B cell (primary cell): ENCODE data around the gene C19orf18. TPM values are rescaled to one million over a fixed set of nuclear protein-coding genes. Genes with fewer than 3 reads are reported as not detected.

Experiments
- ATAC-seq: fragments of 200-7000 bp; cut with Tn5 transposase; one replicate; pipeline ENCODE4 v1.10.0; 2021; ENCODE audit warnings: low read depth, mild to moderate bottlenecking, moderate number of reproducible peaks, moderate library complexity
- CTCF ChIA-PET: fragments of 350-600 bp; sonication (Branson Sonifier 250); formaldehyde crosslinking; loops from one replicate; lab custom pipeline; 2021; ENCODE audit warnings: antibody characterized with exemption, inconsistent platforms; lab: Charles Lee
- POLR2A ChIA-PET: fragments of 350-600 bp; sonication (Branson Sonifier 250); formaldehyde crosslinking; loops from one replicate; lab custom pipeline; 2021; ENCODE audit warnings: antibody characterized with exemption; lab: Charles Lee
- DNase-seq: peaks from one replicate; pipeline ENCODE4 v3.0.0; 2013
- H2AFZ ChIP-seq: 2 replicates; pipeline ENCODE4 v1.6.1; 2012; ENCODE audit warnings: mild to moderate bottlenecking, low read depth, low read length; ENCODE audit not compliant: insufficient read depth, poor library complexity, severe bottlenecking
- H3K27ac ChIP-seq, 2 donors: 1 replicate in 1 of 2; 2 replicates in 1 of 2; pipeline ENCODE4 v1.5.1; 2012 to 2013; ENCODE audit warnings: low read length in 2 of 2, mild to moderate bottlenecking in 2 of 2, moderate library complexity in 1 of 2
- H3K27me3 ChIP-seq, 4 experiments: fragments of 200-600 bp in 1 of 4; sonication (generic) in 1 of 4; replicated peaks in 1 of 4; 1 replicate in 2 of 4; 2 replicates in 2 of 4; pipeline versions ENCODE4 v1.6.1 to v1.7.0; 2013 to 2016; ENCODE audit warnings: low read length in 3 of 4, mild to moderate bottlenecking in 2 of 4, mixed read lengths in 1 of 4, moderate library complexity in 1 of 4; ENCODE audit not compliant: insufficient read depth in 4 of 4, control insufficient read depth in 3 of 4; ENCODE audit errors: control extremely low read depth in 1 of 4
- H3K36me3 ChIP-seq, 2 experiments: replicated peaks in 1 of 2; 1 replicate in 1 of 2; 2 replicates in 1 of 2; pipeline versions ENCODE4 v1.6.1 to v1.7.1; 2013; ENCODE audit warnings: low read length in 1 of 2; ENCODE audit not compliant: insufficient read depth in 2 of 2, control insufficient read depth in 1 of 2; ENCODE audit errors: control extremely low read depth in 1 of 2, extremely low read depth in 1 of 2
- H3K4me1 ChIP-seq, 2 donors: fragments of 200-600 bp in 1 of 2; sonication (generic) in 1 of 2; 1 replicate in 1 of 2; 2 replicates in 1 of 2; pipeline versions ENCODE4 v1.5.1 to v1.6.1; 2013 to 2017; ENCODE audit warnings: low read length in 2 of 2; ENCODE audit not compliant: control insufficient read depth in 2 of 2, insufficient read depth in 2 of 2
- H3K4me2 ChIP-seq: replicated peaks from 2 replicates; pipeline ENCODE3; 2012; ENCODE audit warnings: mild to moderate bottlenecking, low read depth, low read length; ENCODE audit not compliant: poor library complexity, severe bottlenecking
- H3K4me3 ChIP-seq, 5 experiments: fragments of 200-600 bp in 1 of 5; sonication (generic) in 1 of 5; 1 replicate in 3 of 5; 2 replicates in 2 of 5; pipeline versions ENCODE4 v1.5.1 to v1.7.0; 2011 to 2016; ENCODE audit warnings: low read length in 4 of 5, mild to moderate bottlenecking in 4 of 5, low read depth in 2 of 5, control low read depth in 1 of 5, moderate library complexity in 1 of 5; ENCODE audit not compliant: insufficient read depth in 1 of 5; ENCODE audit errors: control extremely low read depth in 1 of 5, extremely low read depth in 1 of 5
- H3K79me2 ChIP-seq: fragments of 200-600 bp; sonication (generic); one replicate; pipeline ENCODE4 v1.6.0; 2016; ENCODE audit warnings: low read length; ENCODE audit not compliant: control insufficient read depth, insufficient read depth
- H3K9ac ChIP-seq: fragments of 200-600 bp; sonication (generic); 2 replicates; pipeline ENCODE4 v1.6.1; 2017; ENCODE audit warnings: mild to moderate bottlenecking, low read length, moderate library complexity
- H3K9me3 ChIP-seq, 3 donors: one replicate each; pipeline versions ENCODE4 v1.6.1 to v1.7.1; 2013; ENCODE audit warnings: low read length in 2 of 3; ENCODE audit not compliant: control insufficient read depth in 2 of 3, insufficient read depth in 1 of 3; ENCODE audit errors: control extremely low read depth in 1 of 3
- H4K20me1 ChIP-seq: 2 replicates; pipeline ENCODE4 v1.6.0; 2012; ENCODE audit warnings: mild to moderate bottlenecking, low read length; ENCODE audit not compliant: insufficient read depth, control insufficient read depth, poor library complexity, severe bottlenecking
- H3K27ac Mint-ChIP-seq: one replicate; pipeline ENCODE4 v1.8.0; 2021; ENCODE audit warnings: mixed read lengths
- H3K27me3 Mint-ChIP-seq: one replicate; pipeline ENCODE4 v1.8.0; 2021; ENCODE audit warnings: mixed read lengths
- H3K4me1 Mint-ChIP-seq: one replicate; pipeline ENCODE4 v1.8.0; 2021; ENCODE audit warnings: mixed read lengths
- H3K4me3 Mint-ChIP-seq: one replicate; pipeline ENCODE4 v1.8.0; 2021; ENCODE audit warnings: mixed read lengths
- H3K9me3 Mint-ChIP-seq: one replicate; pipeline ENCODE4 v1.8.0; 2022; ENCODE audit warnings: mixed read lengths; ENCODE audit not compliant: insufficient read depth
- CTCF ChIP-seq: fragments of 200-600 bp; IDR thresholded peaks from one replicate; pipeline ENCODE4 v1.8.0; 2022; ENCODE audit warnings: antibody characterized with exemption, mild to moderate bottlenecking
- EZH2 ChIP-seq: IDR thresholded peaks from 2 replicates; pipeline ENCODE4 v1.6.1; 2012; ENCODE audit warnings: borderline replicate concordance, low read depth, mild to moderate bottlenecking, moderate library complexity, low read length; ENCODE audit not compliant: insufficient read depth, poor library complexity, severe bottlenecking
- WGBS: methylation state at CpG from one replicate; pipeline ENCODE4 v1.1.5; 2013; ENCODE audit warnings: missing lambda C conversion rate; ENCODE audit not compliant: insufficient coverage; 5-methylcytosine and 5-hydroxymethylcytosine counted together
- intact Hi-C: fragments of 100-400 bp; cut with micrococcal nuclease; formaldehyde crosslinking; loops from one replicate; pipeline ENCODE4 v1.10.0; 2022
- polyA plus RNA-seq: library from polyadenylated mRNA; depleted of rRNA; stranded (reverse); fragments of >200 nt; gene quantifications from 2 replicates; pipeline ENCODE4 v1.2.3, GENCODE V29; 2012
- total RNA-seq, 2 donors: library from RNA; stranded (reverse); fragments of 120-200 nt in 1 of 2; gene quantifications; 1 replicate in 1 of 2; 2 replicates in 1 of 2; pipeline versions ENCODE4 v1.2.3 to v1.2.4, GENCODE V29; 2013 to 2022

Gene C19orf18
- total and polyA plus RNA-seq, 2 donors (not counting 1 experiment from before 2014, with no cell fraction given) = 1.7 TPM; not detected in 1

GRCh38 chr19:58000677-58001076 lies 26.3 kb upstream of the C19orf18 start:
- H3K27ac Mint-ChIP-seq = peak overlapping the region; percentile 20
- ChIA-PET CTCF (interaction anchor here (0.6 kb wide), 1 partner anchor 9 kb away, joined by 3 read pairs; no protein-coding TSS in a partner anchor), POLR2A (interaction anchor here (0.6 to 0.7 kb wide), 2 partner anchors 157 to 273 kb away, joined by 3 read pairs; partner anchors contain the start of gene ZNF671)
- H3K4me2 ChIP-seq = no peak overlapping the region
- no peaks in the 10 kb centered on the region for H3K27me3 Mint-ChIP-seq
- no peaks in the 10 kb centered on the region for H4K20me1 ChIP-seq
- peaks cover 6% of the 10 kb centered on the region for H3K9me3 Mint-ChIP-seq
- no peak for ATAC-seq
- no peak overlapping the region for H3K4me3 ChIP-seq
- WGBS = 100% methylated on average over 3 of the region's 4 CpGs
- no peak overlapping the region for H2AFZ ChIP-seq
- H3K4me1 Mint-ChIP-seq = peaks cover 35% of the 10 kb centered on the region
- DNase-seq = no peak
- H3K79me2 ChIP-seq = peaks cover 41% of the 10 kb centered on the region
- no peaks in the 10 kb centered on the region for H3K27me3 ChIP-seq
- H3K4me1 ChIP-seq = peaks cover 22 to 27% of the 10 kb centered on the region in 2 donors
- peaks cover 14 to 36% of the 10 kb centered on the region in 2 experiments for H3K36me3 ChIP-seq
- H3K27ac ChIP-seq = no peak overlapping the region
- peaks cover 3 to 40% (median 21%) of the 10 kb centered on the region in 3 donors for H3K9me3 ChIP-seq
- H3K4me3 Mint-ChIP-seq = peak overlapping the region; percentile 91
- no peak for TF ChIP-seq CTCF
- TF ChIP-seq EZH2 = no peak
- H3K9ac ChIP-seq = no peak overlapping the region
- intact Hi-C loops = loop anchor here (5.0 to 10.0 kb wide), 2 partner anchors 152 to 616 kb away; partner anchors contain the start of genes ZNF329 and ZNF548

GRCh38 chr19:57992841-57993240 lies 18.5 kb upstream of the C19orf18 start:
- Mint-ChIP-seq H3K4me3 (no peak overlapping the region), H3K27me3 (no peaks in the 10 kb centered on the region), H3K27ac (no peak overlapping the region), H3K9me3 (peaks cover 22% of the 10 kb centered on the region), H3K4me1 (no peaks in the 10 kb centered on the region)
- no peak overlapping the region for H2AFZ ChIP-seq
- no peak overlapping the region for H3K27ac ChIP-seq
- no peak for TF ChIP-seq CTCF
- TF ChIP-seq EZH2 = no peak
- H3K4me3 ChIP-seq = no peak overlapping the region
- DNase-seq = no peak
- H3K4me1 ChIP-seq = no peaks in the 10 kb centered on the region
- no peak overlapping the region for H3K9ac ChIP-seq
- peaks cover 3% of the 10 kb centered on the region for H3K79me2 ChIP-seq
- no peaks in the 10 kb centered on the region for H3K27me3 ChIP-seq
- CTCF ChIA-PET = no interaction called here
- H3K4me2 ChIP-seq = no peak overlapping the region
- H3K9me3 ChIP-seq = peaks cover 12 to 51% (median 43%) of the 10 kb centered on the region in 3 donors
- no CpG with 5 or more reads among the region's 1 CpG for WGBS
- H3K36me3 ChIP-seq = peaks cover 21 to 24% of the 10 kb centered on the region in 2 experiments
- intact Hi-C loops = no loop called here
- no peak for ATAC-seq
- no peaks in the 10 kb centered on the region for H4K20me1 ChIP-seq
- POLR2A ChIA-PET = no interaction called here
